DND-41 (cell line): ENCODE data around the gene CELF6.

Experiments
- EZH2 ChIP-seq: IDR thresholded peaks from 3 replicates; pipeline ENCODE4 v1.6.1; 2012; ENCODE audit warnings: borderline replicate concordance, low read depth, mild to moderate bottlenecking, moderate library complexity, low read length, inconsistent platforms; ENCODE audit not compliant: severe bottlenecking
- TF ChIP-seq, protein P1 (sequence below): IDR thresholded peaks from 2 replicates; pipeline ENCODE4 v1.5.1; 2012; ENCODE audit warnings: borderline replicate concordance, low read length, moderate library complexity, mild to moderate bottlenecking; ENCODE audit not compliant: poor library complexity, severe bottlenecking; ENCODE audit errors: extremely low read depth

DNA sequence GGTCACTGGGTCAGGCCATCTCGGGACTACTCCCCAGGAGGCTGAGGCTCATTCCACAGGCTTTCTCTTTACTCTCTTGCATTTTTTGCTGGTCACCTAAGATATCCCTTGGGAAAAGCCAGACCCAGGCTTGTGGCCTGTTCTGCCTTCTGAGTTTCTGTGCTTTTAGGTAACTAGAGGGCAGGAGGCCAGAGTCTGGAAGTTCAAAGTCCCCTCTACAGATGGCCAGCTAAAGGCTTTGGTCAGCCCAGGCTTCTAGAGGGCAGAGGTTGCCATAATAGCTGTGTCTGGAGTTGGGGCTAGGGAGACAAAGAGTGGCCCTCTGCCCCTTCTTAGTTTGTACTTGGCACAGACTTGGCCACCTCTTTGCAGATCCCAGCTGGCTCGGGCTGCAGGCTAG lies 39.2 kb downstream of the CELF6 start:
- TF ChIP-seq, protein P1, sequence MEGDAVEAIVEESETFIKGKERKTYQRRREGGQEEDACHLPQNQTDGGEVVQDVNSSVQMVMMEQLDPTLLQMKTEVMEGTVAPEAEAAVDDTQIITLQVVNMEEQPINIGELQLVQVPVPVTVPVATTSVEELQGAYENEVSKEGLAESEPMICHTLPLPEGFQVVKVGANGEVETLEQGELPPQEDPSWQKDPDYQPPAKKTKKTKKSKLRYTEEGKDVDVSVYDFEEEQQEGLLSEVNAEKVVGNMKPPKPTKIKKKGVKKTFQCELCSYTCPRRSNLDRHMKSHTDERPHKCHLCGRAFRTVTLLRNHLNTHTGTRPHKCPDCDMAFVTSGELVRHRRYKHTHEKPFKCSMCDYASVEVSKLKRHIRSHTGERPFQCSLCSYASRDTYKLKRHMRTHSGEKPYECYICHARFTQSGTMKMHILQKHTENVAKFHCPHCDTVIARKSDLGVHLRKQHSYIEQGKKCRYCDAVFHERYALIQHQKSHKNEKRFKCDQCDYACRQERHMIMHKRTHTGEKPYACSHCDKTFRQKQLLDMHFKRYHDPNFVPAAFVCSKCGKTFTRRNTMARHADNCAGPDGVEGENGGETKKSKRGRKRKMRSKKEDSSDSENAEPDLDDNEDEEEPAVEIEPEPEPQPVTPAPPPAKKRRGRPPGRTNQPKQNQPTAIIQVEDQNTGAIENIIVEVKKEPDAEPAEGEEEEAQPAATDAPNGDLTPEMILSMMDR = no peak
- TF ChIP-seq EZH2 = no peak
